Gastroesophageal sphincter (tissue), 4 donors: ENCODE measurements around the gene CRB2. TPM values are rescaled to one million over a fixed set of nuclear protein-coding genes. Genes with fewer than 3 reads are reported as not detected.

Experiments used
- ATAC-seq: fragments of 150-250 bp; one replicate; pipeline ENCODE4 v1.9.1; 2016; ENCODE audit warnings: mild to moderate bottlenecking, moderate library complexity
- H3K27ac ChIP-seq, 4 donors: fragments of 200-600 bp; sonication (generic) in 3 of 4; 1 replicate in 3 of 4; 2 replicates in 1 of 4; pipeline ENCODE4 v1.5.1; 2016 to 2019
- H3K27me3 ChIP-seq: fragments of 200-600 bp; sonication (generic); one replicate; pipeline ENCODE4 v1.5.1; 2019
- H3K36me3 ChIP-seq, 2 donors: fragments of 200-600 bp; sonication (generic); one replicate each; pipeline ENCODE4 v1.5.1; 2019; ENCODE audit warnings: control low read depth in 1 of 2
- H3K4me1 ChIP-seq, 3 donors: fragments of 200-600 bp; sonication (generic); 1 replicate in 2 of 3; 2 replicates in 1 of 3; pipeline ENCODE4 v1.5.1; 2016 to 2019; ENCODE audit warnings: control low read depth in 2 of 3
- H3K4me3 ChIP-seq, 2 donors: fragments of 200-600 bp; sonication (generic); one replicate each; pipeline ENCODE4 v1.5.1; 2019; ENCODE audit warnings: mild to moderate bottlenecking in 1 of 2, moderate library complexity in 1 of 2
- H3K9me3 ChIP-seq, 3 donors: fragments of 200-600 bp; sonication (generic); one replicate each; pipeline ENCODE4 v1.5.1; 2017 to 2019; ENCODE audit warnings: control low read depth in 2 of 3
- CTCF ChIP-seq, 4 experiments: fragments of 200-600 bp in 2 of 4; fragments of 450-650 bp in 2 of 4; sonication (generic) in 1 of 4; IDR thresholded peaks; one replicate each; pipeline ENCODE4 v1.5.1; 2017 to 2019; ENCODE audit warnings: antibody characterized with exemption in 4 of 4, mild to moderate bottlenecking in 2 of 4, moderate library complexity in 2 of 4
- EP300 ChIP-seq: sonication (generic); formaldehyde crosslinking; IDR thresholded peaks from one replicate; pipeline ENCODE4 v1.6.1; 2017; ENCODE audit warnings: antibody characterized with exemption, mild to moderate bottlenecking
- POLR2A ChIP-seq, 2 donors: fragments of 450-650 bp; IDR thresholded peaks; one replicate each; pipeline ENCODE4 v1.6.1; 2017; ENCODE audit warnings: antibody characterized with exemption in 2 of 2, mild to moderate bottlenecking in 2 of 2, moderate library complexity in 1 of 2
- POLR2AphosphoS5 ChIP-seq: sonication (generic); formaldehyde crosslinking; IDR thresholded peaks from one replicate; pipeline ENCODE4 v1.6.1; 2017; ENCODE audit warnings: antibody characterized with exemption
- WGBS, 2 donors: methylation state at CpG; one replicate each; pipeline ENCODE4 v1.1.5; 2018; ENCODE audit warnings: low coverage in 1 of 2; 5-methylcytosine and 5-hydroxymethylcytosine counted together
- total RNA-seq, 4 donors: library from RNA; depleted of rRNA; stranded (reverse); fragments of >200 nt; gene quantifications; one replicate each; pipeline ENCODE4 v1.1.0, GENCODE V29; 2016

CRB2 gene
- total RNA-seq, 4 donors from 2014 or later = not detected

- Histone ChIP-seq H3K4me1 (peaks cover 0 to 9% (median 0%) of the 10 kb centered on the region in 3 donors), H3K4me3 (no peak overlapping the region), H3K27me3 (peaks cover 21% of the 10 kb centered on the region), H3K9me3 (no peaks in the 10 kb centered on the region), H3K36me3 (no peaks in the 10 kb centered on the region), H3K27ac (no peak overlapping the region)
- WGBS, 2 donors = 50 to 79% methylated on average over 1 to 3 of the region's 3 CpGs
- no peak for ATAC-seq
- no peak for TF ChIP-seq EP300
- no peak for TF ChIP-seq POLR2AphosphoS5
- no peak for TF ChIP-seq CTCF (IDR thresholded peaks at IDR 0.05)
- no peak for TF ChIP-seq POLR2A (IDR thresholded peaks at IDR 0.05)
These were observed 3.5 kb downstream of the CRB2 start for GRCh38 chr9:123359546-123359945.

GRCh38 chr9:123360161-123361085 is 4.4 kb downstream of the CRB2 start:
- Histone ChIP-seq H3K27me3 (peaks cover 13% of the 10 kb centered on the region), H3K36me3 (no peaks in the 10 kb centered on the region), H3K4me3 (no peak overlapping the region), H3K4me1 (peaks cover 0 to 5% (median 0%) of the 10 kb centered on the region in 3 donors), H3K9me3 (no peaks in the 10 kb centered on the region), H3K27ac (no peak overlapping the region)
- WGBS, 2 donors = 30 to 31% methylated on average over 2 to 5 of the region's 22 CpGs
- TF ChIP-seq POLR2A (IDR thresholded peaks at IDR 0.05) (no peak), CTCF (IDR thresholded peaks at IDR 0.05) (no peak), EP300 (no peak), POLR2AphosphoS5 (no peak)
- ATAC-seq = no peak

GRCh38 chr9:123361086-123361730 is 5.2 kb downstream of the CRB2 start:
- WGBS, 2 donors = no CpG with 5 or more reads among the region's 10 CpGs
- peaks cover 13% of the 10 kb centered on the region for H3K27me3 ChIP-seq
- no peak overlapping the region for H3K27ac ChIP-seq
- H3K4me1 ChIP-seq = peaks cover 0 to 5% (median 0%) of the 10 kb centered on the region in 3 donors
- no peak for ATAC-seq
- H3K36me3 ChIP-seq = no peaks in the 10 kb centered on the region
- H3K9me3 ChIP-seq = no peaks in the 10 kb centered on the region
- TF ChIP-seq EP300 (no peak), CTCF (IDR thresholded peaks at IDR 0.05) (no peak), POLR2A (IDR thresholded peaks at IDR 0.05) (no peak), POLR2AphosphoS5 (no peak)
- H3K4me3 ChIP-seq = no peak overlapping the region

DNA sequence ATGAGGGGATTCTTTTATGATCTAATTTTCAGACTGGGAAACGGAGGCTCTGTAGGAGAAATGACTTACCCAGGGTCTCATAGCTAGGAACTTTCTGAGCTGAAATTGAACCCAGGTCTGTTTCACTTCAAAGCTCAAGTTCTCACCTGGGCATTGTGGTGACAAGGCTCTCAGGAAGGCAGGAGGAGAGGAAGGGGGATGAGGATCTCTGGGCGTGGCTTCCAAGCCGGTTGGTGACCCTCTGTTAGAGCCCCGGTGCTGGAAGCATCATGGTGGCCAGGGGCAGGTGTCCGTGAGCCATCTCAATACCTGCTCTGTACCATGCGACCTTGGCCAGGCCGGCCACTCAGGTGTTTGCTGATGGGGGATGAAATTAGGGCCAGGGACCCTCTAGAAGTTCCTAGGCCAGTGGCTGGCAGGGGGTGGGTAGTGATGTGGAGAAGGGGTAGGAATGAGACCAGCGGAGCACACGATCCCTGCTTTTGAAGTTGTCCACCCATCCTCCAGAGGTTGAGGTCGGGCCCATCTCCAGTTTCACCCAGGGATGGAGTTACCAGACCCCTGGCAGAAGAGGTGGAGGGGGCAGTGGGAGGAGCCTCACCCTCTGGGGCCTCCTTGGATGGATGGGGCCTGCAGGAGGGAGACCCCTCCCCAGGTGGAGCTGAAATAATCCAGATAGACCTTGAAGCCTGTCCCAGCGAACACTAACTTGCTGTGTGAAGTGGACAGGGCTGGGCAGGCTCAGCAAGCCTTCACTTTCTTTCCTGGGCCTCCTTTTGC is 5.9 kb downstream of the CRB2 start:
- H3K9me3 ChIP-seq = no peaks in the 10 kb centered on the region
- H3K27me3 ChIP-seq = peaks cover 16% of the 10 kb centered on the region
- H3K27ac ChIP-seq = no peak overlapping the region
- peaks cover 0 to 5% (median 0%) of the 10 kb centered on the region in 3 donors for H3K4me1 ChIP-seq
- ATAC-seq = no peak
- H3K4me3 ChIP-seq = no peak overlapping the region
- TF ChIP-seq EP300 = no peak
- TF ChIP-seq CTCF (IDR thresholded peaks at IDR 0.05) = no peak
- no peak for TF ChIP-seq POLR2A (IDR thresholded peaks at IDR 0.05)
- no peak for TF ChIP-seq POLR2AphosphoS5
- no peaks in the 10 kb centered on the region for H3K36me3 ChIP-seq
- 52 to 75% methylated on average over 2 to 3 of the region's 11 CpGs for WGBS, 2 donors
